HCT116 (cell line): ENCODE measurements around the gene TP53. TPM values are rescaled to one million over a fixed set of nuclear protein-coding genes. Genes with fewer than 3 reads are reported as not detected.

Experiments
- total RNA-seq: library from RNA; stranded (reverse); gene quantifications from one replicate; pipeline ENCODE4 v1.2.1, GENCODE V29; 2021; ENCODE audit not compliant: unreplicated experiment

TP53 gene
- total RNA-seq, 1 experiment from 2014 or later, result 110 TPM

Other genes starting within 250 kb of the TP53 start
- 6.1 TPM for gene FGF11, start 248.0 kb downstream of the TP53 start, total RNA-seq
- gene CHRNB1, start 242.4 kb downstream of the TP53 start, total RNA-seq, result 10.4 TPM
- 17.1 TPM for gene ZBTB4, start 207.9 kb downstream of the TP53 start, total RNA-seq
- gene SLC35G6, start 206.0 kb downstream of the TP53 start, total RNA-seq, result not detected
- 205 TPM for gene POLR2A, start 203.1 kb downstream of the TP53 start, total RNA-seq
- gene TNFSF12, start 138.4 kb downstream of the TP53 start, total RNA-seq, result 12.3 TPM
- 0.71 TPM for gene TNFSF13, start 128.7 kb downstream of the TP53 start, total RNA-seq
- gene SENP3, start 125.6 kb downstream of the TP53 start, total RNA-seq, result 73.8 TPM
- gene CD68, start 107.9 kb downstream of the TP53 start, total RNA-seq, result 7.0 TPM
- 50.9 TPM for gene MPDU1, start 103.6 kb downstream of the TP53 start, total RNA-seq
- gene SOX15, start 97.4 kb downstream of the TP53 start, total RNA-seq, result 0.69 TPM
- gene FXR2, start 72.6 kb downstream of the TP53 start, total RNA-seq, result 49.7 TPM
- 54.9 TPM for gene SAT2, start 59.7 kb downstream of the TP53 start, total RNA-seq
- gene SHBG, start 57.4 kb downstream of the TP53 start, total RNA-seq, result not detected
- gene ATP1B2, start 36.6 kb downstream of the TP53 start, total RNA-seq, result not detected
- 28.8 TPM for gene WRAP53, start 987 bp upstream of the TP53 start, total RNA-seq
- 0.07 TPM for gene EFNB3, start 17.7 kb upstream of the TP53 start, total RNA-seq
- 2.0 TPM for gene DNAH2, start 30.3 kb upstream of the TP53 start, total RNA-seq
- 42.1 TPM for gene KDM6B, start 146.7 kb upstream of the TP53 start, total RNA-seq
- gene TMEM88, start 167.6 kb upstream of the TP53 start, total RNA-seq, result 2.8 TPM
- 103 TPM for gene NAA38, start 170.1 kb upstream of the TP53 start, total RNA-seq
- gene CYB5D1, start 170.5 kb upstream of the TP53 start, total RNA-seq, result 21.5 TPM
- 54.8 TPM for gene CHD3, start 201.3 kb upstream of the TP53 start, total RNA-seq
- 0.74 TPM for gene RNF227, start 228.8 kb upstream of the TP53 start, total RNA-seq
- gene KCNAB3, start 242.4 kb upstream of the TP53 start, total RNA-seq, result 7.1 TPM
- gene TRAPPC1, start 244.5 kb upstream of the TP53 start, total RNA-seq, result 123 TPM
- 54.6 TPM for gene CNTROB, start 244.7 kb upstream of the TP53 start, total RNA-seq